GM19240 (cell line): ENCODE data around the gene INVS.
"Not testable (repeated sequence)": the region's sequence is repeated elsewhere in the genome, so short reads cannot be mapped to it uniquely, and the experiment has no call there.

Experiments used
- DNase-seq: peaks from one replicate; pipeline ENCODE4 v3.0.0; 2011; ENCODE audit warnings: low spot score; ENCODE audit not compliant: insufficient read length

The INVS gene

DNA sequence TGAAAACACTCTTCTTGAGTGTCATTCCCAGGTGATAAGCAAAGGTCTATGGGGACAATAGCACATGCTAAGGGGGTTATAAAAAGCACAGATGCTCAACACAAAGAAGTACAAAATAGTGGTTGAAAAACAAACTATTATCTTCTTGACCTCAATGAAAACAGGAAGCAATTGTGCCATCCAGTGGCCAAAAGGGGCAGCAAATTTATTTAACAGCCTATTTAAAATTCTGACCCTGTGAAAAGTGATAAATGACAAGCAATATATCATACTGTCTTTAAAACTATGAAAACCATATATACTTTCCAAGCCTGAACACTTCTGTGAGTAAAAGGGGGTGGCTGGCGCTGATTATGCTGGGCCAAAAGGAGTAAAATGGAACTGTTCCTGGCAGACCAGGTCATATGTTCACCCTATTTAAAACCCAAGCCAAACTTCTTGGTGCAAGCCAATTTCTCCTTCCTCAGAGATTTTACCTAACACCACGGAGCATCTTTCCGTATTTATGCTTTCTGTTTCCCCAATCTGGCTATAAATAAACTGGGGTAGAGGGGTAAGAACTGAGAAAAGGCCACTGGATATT lies 224.0 kb downstream of the INVS start:
- no peak for DNase-seq

GRCh38 chr9:100324594-100325200 lies 225.7 kb downstream of the INVS start:
- no peak for DNase-seq

- not testable (repeated sequence) for DNase-seq
Measured at GRCh38 chr9:100338736-100339135, 239.7 kb downstream of the INVS start.

DNA sequence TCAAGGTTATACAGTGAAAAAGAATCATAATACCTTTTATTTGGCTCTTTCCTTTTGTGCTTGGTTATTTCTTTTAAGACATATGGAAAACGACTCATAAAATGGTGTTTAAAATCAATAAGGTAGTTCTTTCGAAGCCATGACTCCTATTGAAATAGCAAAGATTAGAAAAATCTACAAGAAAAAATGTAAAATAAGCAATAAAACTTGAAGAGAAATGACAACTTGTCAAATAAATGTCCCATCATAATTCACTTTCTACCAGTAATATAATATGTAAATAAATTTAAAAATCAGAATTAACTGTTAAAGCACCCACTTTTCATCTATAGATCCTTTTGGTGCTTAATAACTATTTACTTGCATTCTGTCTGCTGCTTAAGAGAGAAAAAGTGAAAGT lies 241.2 kb downstream of the INVS start:
- DNase-seq, result no peak

- DNase-seq, result no peak
Measured at GRCh38 chr9:100341889-100342288, 242.8 kb downstream of the INVS start.

- DNase-seq, result no peak
Measured at GRCh38 chr9:100346836-100347235, 247.8 kb downstream of the INVS start.

GRCh38 chr9:100350188-100350587 lies 251.1 kb downstream of the INVS start:
- no peak for DNase-seq
